GM18909 (cell line): ENCODE measurements around the gene ZNF627.
"Not testable (repeated sequence)": the region's sequence is repeated elsewhere in the genome, so short reads cannot be mapped to it uniquely, and the experiment has no call there.

ENCODE experiments used
- ATAC-seq: cut with Tn5 transposase; IDR thresholded peaks from one replicate; pipeline ENCODE4 v1.9.1; 2021; ENCODE audit warnings: mild to moderate bottlenecking; ENCODE audit not compliant: unreplicated experiment, poor library complexity

The ZNF627 gene

DNA sequence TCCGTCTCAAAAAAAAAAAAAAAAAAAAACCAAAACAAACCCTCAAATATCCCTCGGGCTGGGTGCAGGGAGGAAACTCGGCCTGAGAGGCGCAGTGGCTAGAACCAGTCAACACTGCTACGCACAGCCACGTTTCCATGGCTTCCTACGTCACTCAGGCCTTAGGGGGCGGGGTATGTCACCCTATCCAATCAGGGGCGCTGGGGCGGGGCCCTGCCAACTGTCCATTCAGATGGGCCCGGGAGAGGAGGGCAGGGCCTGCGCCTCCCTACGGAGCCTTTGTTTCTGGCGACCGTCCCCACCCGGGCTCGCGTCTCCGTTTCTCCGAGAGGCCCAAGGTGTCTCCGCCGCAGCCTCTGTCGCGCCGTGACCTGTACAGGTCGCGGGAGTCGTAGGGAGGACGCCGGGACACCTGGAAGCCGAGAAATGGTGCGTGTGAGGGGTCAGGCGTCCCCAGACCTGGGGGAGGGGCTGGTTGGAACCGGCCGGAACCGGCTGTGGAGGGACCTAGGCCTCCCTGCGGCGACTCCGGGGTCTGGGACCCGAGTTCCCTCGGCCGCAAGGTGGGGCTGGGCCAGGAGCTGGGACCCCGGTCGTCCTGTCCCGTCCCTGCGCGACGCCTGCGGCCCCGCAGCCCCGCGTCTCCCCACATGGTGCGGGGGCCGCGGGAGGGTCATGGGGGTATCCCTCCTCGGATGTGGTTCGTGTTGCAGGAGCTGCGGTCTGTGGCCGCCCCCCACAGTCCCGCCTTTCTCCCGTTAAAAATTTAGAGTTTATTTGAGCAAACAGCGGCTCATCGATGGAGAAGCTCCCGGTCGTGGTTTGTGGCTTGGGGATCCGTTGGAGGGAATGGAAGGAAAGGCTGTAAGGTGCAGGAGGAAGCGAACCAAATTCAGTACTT lies at the start of gene ZNF627:
Gene ZNF627, plus strand, starts transcription at position 282 of the 901 bp plus-strand sequence. Its CDS starts 145 bp downstream, at position 427.
- peak; percentile 98 for ATAC-seq

DNA sequence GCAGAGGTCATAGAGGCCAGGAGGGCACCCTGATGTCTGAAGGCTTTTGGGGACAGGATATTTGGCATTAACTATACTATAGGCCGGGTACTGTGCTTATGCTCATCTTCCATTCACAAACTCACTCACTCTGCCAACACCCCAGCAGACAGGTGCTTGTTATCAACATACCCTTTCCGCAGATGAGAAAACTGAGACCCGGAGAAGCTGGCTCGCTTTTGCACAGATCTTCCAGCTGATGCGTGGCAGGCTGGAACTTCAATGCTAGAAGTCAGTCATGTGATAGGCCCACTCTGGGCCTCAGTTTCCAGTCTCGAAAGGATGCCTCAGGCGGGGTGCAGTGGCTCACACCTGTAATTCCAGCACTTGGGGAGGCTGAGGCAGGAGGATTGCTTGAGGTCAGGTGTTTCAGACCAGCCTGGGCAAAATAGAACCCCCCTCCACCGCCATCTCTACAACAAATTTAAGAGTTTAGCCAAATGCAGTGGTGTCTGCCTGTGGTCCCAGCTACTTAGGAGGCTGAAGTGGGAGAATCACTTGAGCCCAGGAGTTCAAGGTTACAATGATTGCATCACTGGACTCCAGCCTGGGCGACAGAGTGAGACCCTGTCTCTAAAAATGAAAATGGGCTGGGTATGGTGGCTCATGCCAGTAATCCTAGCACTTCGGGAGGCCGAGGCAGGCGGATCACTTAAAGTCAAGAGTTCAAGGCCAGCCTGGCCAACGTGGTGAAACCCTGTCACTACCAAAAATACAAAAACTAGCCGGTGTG lies 49.2 kb upstream of the ZNF627 start:
- ATAC-seq = no peak

DNA sequence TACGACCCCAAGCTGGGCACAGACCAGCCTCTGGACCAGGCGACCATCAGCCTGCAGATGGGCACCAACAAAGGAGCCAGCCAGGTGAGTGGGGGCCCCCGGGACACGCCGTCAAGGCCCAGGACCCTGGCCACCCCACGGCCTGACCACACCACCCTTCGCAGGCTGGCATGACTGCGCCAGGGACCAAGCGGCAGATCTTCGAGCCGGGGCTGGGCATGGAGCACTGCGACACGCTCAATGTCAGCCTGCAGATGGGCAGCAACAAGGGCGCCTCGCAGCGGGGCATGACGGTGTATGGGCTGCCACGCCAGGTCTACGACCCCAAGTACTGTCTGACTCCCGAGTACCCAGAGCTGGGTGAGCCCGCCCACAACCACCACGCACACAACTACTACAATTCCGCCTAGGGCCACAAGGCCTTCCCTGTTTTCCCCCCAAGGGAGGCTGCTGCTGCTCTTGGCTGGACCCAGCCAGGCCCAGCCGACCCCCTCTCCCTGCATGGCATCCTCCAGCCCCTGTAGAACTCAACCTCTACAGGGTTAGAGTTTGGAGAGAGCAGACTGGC lies 47.8 kb upstream of the ZNF627 start:
- ATAC-seq = no peak

GRCh38 chr19:11550265-11550664 lies 47.0 kb upstream of the ZNF627 start:
- no peak for ATAC-seq

DNA sequence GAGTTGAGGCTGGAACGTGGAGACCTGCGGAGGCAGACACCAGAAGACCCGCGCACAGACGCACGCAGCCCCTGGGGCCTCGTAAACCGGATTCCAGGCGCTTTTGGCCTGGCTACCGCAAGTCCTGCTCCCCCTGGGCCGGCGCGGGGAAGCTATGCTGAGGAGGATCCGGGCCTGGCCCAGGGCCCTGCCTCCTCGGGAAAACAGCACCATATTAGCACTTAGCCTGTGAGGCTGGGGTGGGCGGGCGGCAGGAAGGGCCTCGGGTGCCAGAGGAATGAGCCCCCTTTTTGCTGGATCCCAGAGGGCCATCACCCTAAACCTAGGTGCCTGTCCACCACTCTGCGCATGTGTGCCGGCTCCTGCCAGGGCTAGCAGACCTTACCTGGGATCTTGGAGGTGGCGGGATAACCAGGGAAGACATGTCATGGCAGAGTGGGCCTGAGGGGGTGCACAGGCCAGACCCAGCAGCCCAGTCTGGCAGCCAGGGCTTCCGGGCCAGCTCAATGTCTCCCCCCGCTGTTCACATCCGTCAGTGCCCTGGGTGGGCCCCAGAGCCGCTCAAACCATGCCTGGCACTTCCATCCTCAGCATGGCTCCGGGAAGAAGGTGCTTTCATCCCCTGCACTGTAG lies 45.6 kb upstream of the ZNF627 start:
- no peak for ATAC-seq

GRCh38 chr19:11552666-11553372 lies 44.5 kb upstream of the ZNF627 start:
- ATAC-seq = no peak

DNA sequence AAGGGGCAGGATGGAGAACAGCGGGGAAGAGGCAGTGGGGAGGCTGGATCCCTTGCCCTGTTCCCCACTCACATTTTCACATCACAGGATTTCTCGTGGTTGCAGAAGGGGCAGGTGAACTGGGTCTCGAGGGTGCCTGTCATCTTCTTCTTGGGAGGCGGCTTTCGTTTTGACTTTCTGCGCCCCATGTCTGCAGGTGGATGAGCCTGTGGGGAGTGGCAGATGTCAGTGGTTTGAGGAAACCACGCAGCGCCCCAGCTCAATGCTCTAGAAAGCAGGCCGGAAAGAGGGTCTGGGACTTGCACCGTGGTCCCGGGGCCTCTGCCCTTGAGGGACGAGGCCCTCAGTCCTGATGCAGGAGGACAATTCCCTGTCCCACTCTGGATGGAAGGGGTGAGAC lies 43.1 kb upstream of the ZNF627 start:
- no peak for ATAC-seq

DNA sequence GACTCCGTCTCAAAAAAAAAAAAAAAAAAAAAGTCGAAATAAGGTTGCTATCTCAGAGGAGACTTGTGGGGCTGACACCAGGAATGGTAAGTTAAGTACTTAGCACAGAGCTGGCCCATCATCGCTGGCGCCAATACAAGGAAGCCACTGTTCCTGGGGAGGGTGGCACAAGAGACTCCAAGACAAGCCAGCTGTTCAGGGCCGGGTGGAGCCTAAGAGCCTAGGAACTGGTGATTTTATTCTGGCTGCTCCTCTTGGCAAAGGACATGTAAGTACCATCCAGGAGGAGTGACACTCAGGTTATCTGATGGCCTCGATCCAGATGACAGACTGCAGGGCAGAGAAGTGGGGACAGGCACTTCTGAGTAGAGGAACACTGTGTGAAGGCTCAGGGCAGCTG lies 42.0 kb upstream of the ZNF627 start:
- no peak for ATAC-seq

- no peak for ATAC-seq
Observed at GRCh38 chr19:11556634-11557420, 40.5 kb upstream of the ZNF627 start.

DNA sequence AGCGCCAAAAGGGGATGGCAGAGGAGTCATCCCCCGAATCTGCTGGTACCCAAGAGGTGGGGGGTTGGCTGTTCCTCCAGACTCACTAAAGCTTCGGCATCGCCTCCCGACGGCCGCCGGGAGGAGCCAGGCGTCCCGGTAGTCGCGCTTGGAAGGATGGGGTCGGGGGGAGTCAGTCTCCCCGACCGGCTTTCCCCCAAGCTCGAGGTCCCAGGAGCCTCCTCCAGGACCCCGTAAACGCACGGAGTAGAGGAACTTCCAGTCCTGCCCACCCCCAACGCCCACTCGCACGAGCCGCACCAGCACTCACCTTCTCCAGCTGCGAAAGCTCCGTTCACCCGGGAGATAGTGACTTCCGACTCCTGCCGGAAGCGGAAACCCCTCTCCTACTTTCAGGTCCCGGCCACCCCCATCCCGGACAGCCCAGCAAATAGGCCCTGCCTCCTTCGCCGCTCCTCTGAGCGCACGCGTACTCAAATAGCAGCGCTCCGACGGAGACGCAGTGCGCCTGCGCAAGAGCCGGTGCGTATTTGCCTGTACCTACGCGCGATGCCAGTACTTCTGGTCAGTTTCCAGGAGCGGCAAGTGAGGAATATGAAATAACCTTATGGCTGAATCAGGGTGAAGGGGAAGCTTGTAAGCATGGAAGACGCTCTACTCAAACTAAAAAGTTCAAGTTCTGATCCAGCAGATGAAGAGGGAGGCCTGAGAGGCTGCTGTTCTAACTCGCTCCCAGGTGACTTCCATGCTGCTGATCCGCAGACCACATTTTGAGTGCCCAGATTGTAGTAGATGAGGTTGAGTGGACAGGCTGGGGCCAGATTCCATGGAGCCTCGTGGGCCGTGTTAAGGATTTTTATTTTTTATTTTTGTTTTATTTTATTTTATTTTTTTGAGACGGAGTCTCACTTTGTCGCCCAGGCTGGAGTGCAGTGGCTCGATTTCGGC lies 38.1 kb upstream of the ZNF627 start, which contains the start of gene ELOF1:
Gene ELOF1, minus strand, starts transcription at position 350 of the 948 bp plus-strand sequence. CDS start 4,883 bp downstream, outside the sequence.
- ATAC-seq = peak; percentile 85

GRCh38 chr19:11560404-11561051 lies 36.8 kb upstream of the ZNF627 start:
- peak; percentile 45 for ATAC-seq

- no peak for ATAC-seq
Observed at GRCh38 chr19:11563532-11563931, 33.8 kb upstream of the ZNF627 start.

DNA sequence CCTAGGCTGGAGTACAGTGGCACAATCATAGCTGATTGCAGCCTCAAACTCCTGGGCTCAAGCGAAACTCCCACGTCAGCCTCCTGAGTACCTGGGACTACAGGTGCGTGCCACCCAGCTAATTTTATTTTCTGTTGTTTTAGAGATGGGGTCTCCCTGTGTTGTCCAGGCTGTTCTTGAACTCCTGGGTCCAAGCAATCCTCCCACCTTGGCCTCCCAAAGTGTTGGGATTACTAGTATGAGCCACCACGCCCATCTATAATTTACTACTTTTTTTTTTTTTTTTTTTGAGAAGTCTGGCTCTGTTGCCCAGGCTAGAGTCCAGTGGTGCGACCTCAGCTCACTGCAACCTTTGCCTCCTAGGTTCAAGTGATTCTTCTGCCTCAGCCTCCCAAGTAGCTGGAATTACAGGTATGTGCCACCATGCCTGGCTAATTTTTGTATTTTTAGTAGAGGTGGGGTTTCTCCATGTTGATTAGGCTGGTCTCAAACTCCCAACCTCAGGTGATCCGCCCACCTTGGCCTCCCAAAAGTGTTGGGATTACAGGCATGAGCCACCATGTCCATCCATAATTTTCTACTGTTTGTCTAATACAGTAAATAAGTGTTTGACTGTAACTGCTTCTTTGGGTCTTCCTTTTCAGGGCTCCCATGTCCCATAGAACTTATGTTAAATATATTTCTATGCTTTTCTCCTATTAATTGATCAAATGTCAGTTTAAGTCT lies 33.0 kb upstream of the ZNF627 start:
- not testable (repeated sequence) for ATAC-seq

DNA sequence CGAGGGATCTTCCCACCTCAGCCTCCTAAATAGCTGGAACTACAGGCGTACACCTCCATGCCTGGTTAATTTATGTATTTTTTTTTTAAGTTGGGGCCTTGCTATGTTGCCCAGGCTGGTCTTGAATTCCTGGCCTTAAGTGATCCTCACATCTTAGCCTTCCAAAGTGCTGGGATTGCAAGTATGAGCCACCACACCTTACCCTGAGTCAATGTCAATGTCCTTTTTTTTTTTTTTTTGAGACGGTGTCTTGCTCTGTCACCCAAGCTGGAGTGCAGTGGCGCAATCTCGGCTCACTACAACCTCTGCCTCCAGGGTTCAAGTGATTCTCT lies 31.7 kb upstream of the ZNF627 start:
- ATAC-seq = not testable (repeated sequence)

DNA sequence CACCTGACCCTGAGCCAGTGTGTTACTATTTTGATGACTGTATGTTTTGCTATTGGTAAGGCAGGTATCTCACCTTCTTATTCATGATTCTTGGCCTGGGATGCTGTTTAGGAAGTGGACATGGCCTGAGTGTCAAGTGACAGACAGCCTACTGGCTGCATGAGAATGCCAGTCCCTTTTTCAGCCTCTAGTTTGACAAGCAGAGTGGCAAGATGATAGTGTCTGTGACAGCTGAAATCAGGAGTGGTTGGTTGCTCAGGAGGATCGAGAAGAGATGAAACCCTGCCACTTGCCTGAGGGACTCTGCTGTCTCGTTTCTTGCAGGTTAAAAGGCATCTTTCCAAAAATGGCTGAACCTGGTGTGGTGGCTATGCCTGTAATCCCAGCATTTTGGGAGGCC lies 31.1 kb upstream of the ZNF627 start:
- no peak for ATAC-seq

- ATAC-seq = no peak
Observed at GRCh38 chr19:11570039-11570462, 27.2 kb upstream of the ZNF627 start.

- ATAC-seq = not testable (repeated sequence)
Observed at GRCh38 chr19:11573354-11573753, 23.9 kb upstream of the ZNF627 start.
